Measurements from ENCODE around the gene TBC1D22B. TPM values are rescaled to one million over a fixed set of nuclear protein-coding genes. Genes with fewer than 3 reads are reported as not detected.

TBC1D22B gene
- total and polyA plus RNA-seq, 9 of the 15 experiments (the other 6 are each of a cell fraction or from before 2014, with no cell fraction given): 4.8 to 24.2 (median 13.5) TPM

DNA sequence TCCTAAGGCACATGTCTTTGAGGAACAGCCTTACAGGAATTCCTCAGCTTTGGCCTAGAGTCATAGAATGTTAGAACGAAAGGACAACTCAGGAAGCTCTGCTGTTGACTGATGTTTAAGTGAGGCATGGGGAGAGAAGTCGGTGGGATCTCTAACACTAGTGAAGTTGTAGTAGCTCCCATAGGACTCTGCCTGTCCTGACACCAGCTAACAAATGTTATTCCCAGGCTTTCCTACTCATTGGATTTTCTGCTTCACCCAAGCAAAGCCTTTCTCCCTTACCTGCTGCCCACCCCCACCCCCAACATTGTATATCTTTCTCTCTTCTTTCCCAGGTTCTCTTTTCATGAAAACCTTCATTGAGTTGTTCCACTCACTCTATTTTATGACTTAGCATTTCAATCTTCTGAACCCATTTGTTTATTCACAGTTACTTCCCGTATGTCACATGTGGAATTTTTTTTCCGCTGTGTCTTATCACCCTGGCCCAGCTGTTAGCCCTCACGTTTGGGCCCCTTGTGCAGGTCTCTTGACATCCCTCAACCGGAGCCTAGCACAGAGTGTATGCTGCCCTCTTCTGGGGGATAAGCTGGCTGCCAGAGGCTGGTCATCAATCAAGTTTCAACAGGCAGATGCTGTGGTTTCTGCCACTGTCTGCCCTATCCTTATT is 57.0 kb downstream of the TBC1D22B start (continued):
- TF ChIP-seq, protein P1, sequence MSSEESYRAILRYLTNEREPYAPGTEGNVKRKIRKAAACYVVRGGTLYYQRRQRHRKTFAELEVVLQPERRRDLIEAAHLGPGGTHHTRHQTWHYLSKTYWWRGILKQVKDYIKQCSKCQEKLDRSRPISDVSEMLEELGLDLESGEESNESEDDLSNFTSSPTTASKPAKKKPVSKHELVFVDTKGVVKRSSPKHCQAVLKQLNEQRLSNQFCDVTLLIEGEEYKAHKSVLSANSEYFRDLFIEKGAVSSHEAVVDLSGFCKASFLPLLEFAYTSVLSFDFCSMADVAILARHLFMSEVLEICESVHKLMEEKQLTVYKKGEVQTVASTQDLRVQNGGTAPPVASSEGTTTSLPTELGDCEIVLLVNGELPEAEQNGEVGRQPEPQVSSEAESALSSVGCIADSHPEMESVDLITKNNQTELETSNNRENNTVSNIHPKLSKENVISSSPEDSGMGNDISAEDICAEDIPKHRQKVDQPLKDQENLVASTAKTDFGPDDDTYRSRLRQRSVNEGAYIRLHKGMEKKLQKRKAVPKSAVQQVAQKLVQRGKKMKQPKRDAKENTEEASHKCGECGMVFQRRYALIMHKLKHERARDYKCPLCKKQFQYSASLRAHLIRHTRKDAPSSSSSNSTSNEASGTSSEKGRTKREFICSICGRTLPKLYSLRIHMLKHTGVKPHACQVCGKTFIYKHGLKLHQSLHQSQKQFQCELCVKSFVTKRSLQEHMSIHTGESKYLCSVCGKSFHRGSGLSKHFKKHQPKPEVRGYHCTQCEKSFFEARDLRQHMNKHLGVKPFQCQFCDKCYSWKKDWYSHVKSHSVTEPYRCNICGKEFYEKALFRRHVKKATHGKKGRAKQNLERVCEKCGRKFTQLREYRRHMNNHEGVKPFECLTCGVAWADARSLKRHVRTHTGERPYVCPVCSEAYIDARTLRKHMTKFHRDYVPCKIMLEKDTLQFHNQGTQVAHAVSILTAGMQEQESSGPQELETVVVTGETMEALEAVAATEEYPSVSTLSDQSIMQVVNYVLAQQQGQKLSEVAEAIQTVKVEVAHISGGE (CRISPR knock-in tag; IDR thresholded peaks at IDR 0.05): peak in 1 of 3 experiments; percentile 73; a peak in 2 of 6 replicates
- TF ChIP-seq, protein P2, sequence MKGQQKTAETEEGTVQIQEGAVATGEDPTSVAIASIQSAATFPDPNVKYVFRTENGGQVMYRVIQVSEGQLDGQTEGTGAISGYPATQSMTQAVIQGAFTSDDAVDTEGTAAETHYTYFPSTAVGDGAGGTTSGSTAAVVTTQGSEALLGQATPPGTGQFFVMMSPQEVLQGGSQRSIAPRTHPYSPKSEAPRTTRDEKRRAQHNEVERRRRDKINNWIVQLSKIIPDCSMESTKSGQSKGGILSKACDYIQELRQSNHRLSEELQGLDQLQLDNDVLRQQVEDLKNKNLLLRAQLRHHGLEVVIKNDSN (CRISPR knock-in tag; IDR thresholded peaks at IDR 0.05): peak; percentile 91
- TF ChIP-seq MAFF (IDR thresholded peaks at IDR 0.05; ENCODE audit: low read length) (peak; percentile 53; the same call in 1 of the 2 replicates), TRIM24 (IDR thresholded peaks at IDR 0.05) (peak; percentile 94 to 95), HCFC1 (IDR thresholded peaks at IDR 0.05; ENCODE audit: low read depth, low read length) (peak; percentile 60), FOXA1 (IDR thresholded peaks at IDR 0.05; ENCODE audit: borderline replicate concordance) (no peak), RNF2 (IDR thresholded peaks at IDR 0.05) (peak; percentile 96), ZNF12 (CRISPR knock-in tag; IDR thresholded peaks at IDR 0.05) (0 out of 2 replicates have a peak, but pooled peaks have one; percentile 17), TGIF2 (CRISPR knock-in tag; IDR thresholded peaks at IDR 0.05) (no peak; the same call in 1 of the 2 replicates), FOXJ3 (CRISPR knock-in tag; IDR thresholded peaks at IDR 0.05) (no peak), ATF7 (IDR thresholded peaks at IDR 0.05) (peak; percentile 93), TARDBP (IDR thresholded peaks at IDR 0.05) (peak; percentile 97), ZNF668 (CRISPR knock-in tag; IDR thresholded peaks at IDR 0.05) (no peak), HSF4 (CRISPR knock-in tag; IDR thresholded peaks at IDR 0.05; ENCODE audit: borderline replicate concordance) (0 out of 2 replicates have a peak, but pooled peaks have one; percentile 18)
- TF ChIP-seq, protein P3, sequence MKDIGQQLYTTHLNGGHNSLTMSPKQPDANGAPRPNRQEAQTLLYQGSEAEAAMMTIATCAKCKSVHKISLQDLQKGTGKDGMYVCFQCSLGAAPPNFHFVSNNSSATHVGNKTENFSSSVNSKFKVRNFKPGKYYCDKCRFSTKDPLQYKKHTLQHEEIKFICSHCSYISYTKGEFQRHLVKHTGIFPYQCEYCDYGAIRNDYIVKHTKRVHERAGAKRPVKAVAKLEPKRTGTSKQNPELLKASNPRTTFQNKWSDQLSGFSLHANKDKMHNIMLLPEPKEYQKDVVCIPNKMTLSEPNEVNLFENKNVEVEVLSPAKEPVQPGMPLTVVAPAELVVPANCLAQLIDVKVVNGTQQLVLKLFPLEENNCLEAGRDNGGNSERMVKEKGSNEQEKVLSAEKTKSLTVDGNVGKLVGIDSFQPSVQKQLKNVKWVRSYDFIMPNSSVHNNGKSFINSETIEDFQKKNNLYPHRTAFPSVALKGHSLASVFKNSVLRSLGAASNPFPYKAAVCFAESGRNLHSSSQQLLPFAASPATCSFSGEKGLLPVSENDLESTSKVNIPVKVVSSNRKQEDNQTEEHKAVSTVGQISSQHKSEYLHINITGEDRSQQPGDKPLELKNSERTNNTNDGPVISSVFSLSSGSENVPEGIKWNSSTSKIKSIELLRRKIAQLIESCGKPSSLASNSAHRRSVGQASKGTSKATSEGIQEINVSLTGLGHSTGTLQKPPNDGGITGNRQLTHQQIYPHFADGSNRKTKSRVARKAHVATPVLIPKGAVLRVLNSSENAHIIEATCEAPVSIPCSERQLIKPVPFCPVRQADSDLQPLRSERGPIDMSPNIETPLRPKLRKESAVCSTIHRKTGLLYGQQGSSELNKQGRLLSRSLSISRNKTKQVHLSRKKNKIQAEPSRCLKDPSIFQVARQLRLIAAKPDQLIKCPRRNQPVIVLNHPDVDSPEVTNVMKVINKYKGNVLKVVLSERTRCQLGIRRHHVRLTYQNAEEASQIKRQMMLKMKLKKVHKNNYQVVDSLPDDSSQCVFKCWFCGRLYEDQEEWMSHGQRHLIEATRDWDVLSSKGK (CRISPR knock-in tag; IDR thresholded peaks at IDR 0.05): no peak
- TF ChIP-seq, protein P4, sequence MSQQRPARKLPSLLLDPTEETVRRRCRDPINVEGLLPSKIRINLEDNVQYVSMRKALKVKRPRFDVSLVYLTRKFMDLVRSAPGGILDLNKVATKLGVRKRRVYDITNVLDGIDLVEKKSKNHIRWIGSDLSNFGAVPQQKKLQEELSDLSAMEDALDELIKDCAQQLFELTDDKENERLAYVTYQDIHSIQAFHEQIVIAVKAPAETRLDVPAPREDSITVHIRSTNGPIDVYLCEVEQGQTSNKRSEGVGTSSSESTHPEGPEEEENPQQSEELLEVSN (IDR thresholded peaks at IDR 0.05; ENCODE audit: borderline replicate concordance in 1 of 2, extremely low read depth in 1 of 2, insufficient read depth in 1 of 2, insufficient read length in 1 of 2, low read depth in 1 of 2, low read length in 1 of 2, poor library complexity in 1 of 2, severe bottlenecking in 1 of 2): peak in 1 of 2 experiments; percentile 28
- TF ChIP-seq, protein P5, sequence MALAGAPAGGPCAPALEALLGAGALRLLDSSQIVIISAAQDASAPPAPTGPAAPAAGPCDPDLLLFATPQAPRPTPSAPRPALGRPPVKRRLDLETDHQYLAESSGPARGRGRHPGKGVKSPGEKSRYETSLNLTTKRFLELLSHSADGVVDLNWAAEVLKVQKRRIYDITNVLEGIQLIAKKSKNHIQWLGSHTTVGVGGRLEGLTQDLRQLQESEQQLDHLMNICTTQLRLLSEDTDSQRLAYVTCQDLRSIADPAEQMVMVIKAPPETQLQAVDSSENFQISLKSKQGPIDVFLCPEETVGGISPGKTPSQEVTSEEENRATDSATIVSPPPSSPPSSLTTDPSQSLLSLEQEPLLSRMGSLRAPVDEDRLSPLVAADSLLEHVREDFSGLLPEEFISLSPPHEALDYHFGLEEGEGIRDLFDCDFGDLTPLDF (CRISPR knock-in tag; IDR thresholded peaks at IDR 0.05): no peak
